Fibroblast of skin of back (primary cell): ENCODE data around the gene PDE11A.
"Not testable (repeated sequence)": the region's sequence is repeated elsewhere in the genome, so short reads cannot be mapped to it uniquely, and the experiment has no call there.

Experiments
- DNase-seq: peaks from one replicate; pipeline ENCODE4 v3.0.0-alpha.2; 2013

Gene PDE11A

DNA sequence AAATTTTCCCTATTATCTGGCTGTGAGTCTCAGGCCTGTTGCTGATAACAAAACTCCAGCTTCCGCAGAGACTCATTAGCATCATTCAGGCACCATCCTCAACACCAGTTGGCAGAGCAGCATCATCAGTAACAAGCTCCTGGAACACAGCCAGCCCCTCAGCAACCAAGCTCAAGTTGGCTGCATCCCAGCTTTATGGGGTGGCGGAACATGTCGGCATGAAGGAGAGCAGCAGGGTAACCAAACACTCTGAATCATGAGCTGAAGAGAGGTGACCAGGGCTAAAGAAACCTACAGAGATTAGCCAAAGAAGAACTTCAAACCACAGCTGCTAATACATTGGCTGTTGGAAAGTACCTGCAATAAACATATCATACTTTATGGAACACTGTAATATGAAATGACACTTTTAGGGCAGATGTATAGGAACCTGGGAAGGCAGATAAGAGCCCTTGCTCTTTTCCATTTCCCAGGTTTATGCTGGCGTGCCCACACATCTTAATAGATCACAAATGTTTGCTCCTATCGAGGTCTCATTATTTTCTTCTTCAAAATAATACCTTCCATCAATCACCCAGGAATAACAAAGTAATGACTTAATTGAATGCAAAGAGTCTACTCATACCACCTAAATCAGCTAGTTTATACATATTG is 63.8 kb downstream of the PDE11A start:
- peak; percentile 68 for DNase-seq

DNA sequence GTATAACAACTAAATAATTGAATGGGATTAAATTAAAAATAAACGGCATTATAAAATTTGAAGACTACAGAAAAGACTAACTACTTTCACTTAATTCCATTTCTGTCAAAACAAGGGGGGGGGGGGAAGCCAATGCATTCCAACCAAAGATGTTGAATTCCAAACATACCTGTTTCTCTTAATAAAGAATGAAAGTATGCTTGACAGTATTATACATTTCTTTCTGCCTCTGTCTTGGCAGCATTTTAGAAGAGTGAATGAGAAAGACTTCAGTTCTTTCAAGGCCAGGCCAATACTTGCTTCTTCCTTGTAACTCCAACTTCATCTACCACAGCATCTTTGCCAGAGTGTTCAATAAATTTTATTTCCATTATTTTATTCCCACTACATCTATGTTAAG is 65.9 kb downstream of the PDE11A start:
- DNase-seq, result peak; percentile 24

DNA sequence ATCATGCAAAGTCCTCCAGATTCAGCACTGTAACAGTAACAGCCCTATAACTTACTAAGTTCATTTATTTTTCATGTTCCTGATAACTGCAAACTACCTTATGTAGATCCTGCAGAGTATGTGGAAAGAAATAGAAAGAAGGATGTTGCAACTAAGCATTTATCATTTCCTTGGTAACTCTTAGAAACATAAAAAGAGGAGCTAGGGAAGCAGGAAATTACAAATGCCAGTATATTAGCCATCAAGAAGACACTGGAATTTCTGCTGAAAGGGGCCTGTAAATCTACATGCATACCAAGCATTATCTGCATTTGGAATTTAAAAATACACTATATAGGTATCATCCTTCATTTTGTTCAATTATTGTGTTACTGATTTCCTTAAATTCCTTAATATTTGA is 66.8 kb downstream of the PDE11A start:
- DNase-seq, result peak; percentile 7

DNA sequence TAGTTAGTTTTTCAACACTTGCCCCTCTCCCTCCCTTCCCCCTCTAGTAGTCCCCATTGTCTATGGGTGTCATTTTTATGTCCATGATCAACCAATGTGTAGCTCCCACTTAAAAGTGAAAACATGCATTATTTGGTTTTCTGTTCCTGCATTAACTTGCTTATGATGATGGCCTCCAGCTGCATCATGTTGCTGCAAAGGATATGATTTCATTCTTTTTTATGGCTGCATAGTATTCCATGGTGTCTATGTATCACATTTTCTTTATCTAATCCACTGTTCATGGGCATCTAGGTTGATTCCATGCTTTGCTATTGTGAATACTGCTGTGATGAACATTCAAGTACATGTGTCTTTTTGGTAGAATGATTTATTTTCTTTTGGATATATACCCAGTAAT is 70.5 kb downstream of the PDE11A start:
- no peak for DNase-seq

DNA sequence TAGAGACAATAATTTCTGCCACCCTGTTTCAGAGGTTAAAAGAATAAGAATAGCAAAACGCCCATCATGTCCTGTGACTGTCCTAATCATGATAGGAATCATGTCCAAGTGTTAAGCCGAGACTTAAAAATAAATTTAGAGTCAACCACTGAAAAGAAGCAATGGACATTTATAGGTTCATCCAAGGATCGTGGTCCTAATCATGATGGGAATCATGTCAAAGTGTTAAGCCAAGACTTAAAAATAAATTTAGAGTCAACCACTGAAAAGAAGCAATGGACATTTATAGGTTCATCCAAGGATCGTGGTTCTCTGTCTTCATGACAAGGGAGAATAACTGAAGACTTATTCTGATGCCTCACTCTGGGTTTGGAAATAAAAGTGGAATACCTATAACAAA is 73.6 kb downstream of the PDE11A start:
- no peak for DNase-seq

DNA sequence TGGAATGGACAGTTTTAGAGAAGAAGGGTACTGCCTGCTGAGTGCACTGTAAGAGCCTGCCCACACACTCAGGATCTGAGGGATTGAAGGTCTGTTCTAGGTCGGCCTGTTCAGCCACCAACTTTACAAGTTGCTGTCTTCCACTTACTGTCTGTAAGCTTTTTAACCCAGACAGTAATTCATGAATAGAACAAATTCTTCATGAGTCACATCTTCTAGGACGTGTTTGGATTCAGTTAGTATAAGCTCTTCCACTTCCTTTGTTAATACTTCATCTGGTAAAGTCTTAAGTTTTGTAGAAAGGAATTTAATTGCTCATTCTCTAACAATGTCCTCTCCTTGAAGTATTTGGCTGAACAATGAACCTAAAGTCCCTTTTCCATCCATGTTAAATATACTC is 74.6 kb downstream of the PDE11A start:
- DNase-seq, result peak; percentile 91

DNA sequence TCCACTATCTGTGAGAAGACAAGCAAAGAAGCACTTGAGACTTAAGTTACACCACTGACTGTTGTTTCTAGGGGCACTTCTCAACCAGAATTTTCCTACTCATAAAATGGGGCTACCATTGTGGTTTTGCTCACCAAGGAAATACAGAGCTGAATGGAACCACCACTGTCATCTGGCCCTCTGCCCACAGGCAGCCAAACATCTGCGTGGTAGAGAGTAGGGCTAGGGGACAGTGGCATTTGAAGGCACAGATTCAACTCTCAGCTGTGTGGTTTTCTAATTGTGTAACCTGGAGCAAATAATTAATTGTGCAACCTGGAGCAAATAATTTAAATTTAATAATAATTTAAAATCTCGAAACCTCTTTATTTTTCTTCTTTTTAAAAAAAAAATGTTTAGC is 79.6 kb downstream of the PDE11A start:
- DNase-seq, result no peak

DNA sequence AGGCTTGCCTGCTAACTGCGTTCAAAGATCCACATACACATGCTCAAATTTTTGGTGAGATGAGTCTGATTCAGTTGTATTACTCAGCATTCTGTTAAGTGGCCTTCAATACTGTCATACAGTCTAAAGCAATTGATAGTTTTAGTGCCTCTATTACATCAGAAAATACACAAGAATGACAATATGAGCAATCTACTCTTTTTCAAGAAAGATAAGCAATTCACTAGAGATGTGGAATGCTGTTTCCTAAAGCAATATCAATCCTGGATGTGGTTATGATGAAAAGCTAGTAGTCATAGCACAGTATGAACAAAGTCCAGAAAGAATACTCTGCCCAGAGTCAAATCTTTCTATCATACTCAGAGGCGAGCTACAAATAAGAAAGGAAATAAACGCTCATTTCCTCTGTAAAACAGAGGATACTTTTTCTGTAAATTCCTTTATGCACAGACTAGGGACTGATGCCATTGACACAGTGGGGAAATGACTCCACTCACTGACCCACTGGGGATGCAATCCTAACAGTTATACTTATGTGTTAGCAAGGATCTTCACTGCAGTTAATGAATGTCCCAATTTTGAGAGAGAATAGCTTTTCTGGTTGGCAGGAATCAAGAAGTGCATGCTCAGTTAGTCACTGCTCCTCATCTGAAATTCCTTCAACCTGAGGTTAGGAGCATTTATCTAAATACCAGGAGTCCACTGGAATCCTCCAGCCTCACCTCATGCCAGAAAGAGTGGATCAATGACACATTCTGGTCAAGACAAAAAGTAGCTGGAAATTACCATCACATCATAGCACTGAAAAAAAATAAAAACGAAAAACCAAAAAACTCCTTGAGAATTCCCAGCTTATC is 83.3 kb downstream of the PDE11A start:
- DNase-seq, result peak; percentile 55

DNA sequence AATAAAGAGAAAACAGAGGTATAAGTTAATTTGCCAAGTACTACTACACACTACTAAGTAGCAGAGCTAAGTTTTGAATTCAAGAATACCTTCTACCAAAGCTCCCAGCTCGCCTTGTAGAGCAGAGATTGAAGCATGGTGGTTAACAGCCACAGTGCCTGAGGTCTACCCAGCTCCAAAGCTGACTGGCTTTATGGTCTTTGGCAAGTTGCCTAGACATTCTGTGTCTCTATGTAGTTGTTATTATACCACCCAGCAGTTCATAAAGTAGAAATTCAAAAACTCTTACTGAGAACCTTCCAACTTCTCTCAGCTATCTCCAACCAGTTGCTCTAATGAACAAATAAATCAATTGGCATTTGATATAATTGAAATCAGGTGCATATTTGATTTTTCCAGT is 87.8 kb downstream of the PDE11A start:
- DNase-seq, result peak; percentile 82

DNA sequence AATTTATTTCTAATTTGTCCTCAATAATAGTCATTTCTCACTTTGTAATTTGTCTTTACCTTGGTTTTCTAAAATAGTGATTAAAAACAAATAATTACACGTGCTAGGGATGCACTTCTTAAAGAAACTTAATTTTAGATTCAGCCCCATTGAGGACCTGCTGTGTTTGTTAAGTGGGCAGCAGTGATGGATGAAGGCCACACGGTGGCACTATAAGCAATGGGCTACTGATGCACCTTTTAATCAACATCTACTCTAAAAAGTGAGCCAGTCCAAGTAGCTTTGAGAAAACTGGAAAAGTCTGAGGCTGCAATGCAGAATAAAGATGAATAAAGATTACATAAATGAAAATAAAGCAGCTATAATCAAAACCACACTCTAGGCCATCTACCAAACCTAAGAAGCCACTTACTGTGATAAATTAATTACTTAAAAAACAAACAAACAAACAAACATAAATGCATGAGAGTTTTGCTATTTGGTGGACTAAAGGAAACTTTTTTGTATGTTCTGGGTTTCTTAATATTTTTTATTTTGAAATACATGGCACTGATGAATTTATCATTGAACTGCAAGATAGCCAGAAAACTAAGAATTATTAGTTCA is 89.3 kb downstream of the PDE11A start:
- DNase-seq, result peak; percentile 62

DNA sequence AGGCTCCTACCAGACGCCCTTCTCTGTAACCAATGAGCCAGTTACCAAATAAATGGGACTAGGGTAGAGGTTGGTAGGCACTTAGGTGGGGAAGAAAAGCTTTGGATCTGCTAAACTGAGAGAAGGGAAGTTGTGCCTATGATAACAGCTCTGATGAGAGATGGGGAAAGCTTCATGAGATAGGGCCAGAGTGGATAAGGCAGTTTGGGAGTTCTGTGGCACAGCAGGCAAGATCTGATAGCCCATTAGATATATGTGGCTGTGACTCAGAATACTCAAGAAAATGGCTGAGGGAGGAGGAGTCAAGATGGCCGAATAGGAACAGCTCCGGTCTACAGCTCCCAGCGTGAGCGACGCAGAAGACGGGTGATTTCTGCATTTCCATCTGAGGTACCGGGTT is 99.8 kb downstream of the PDE11A start:
- no peak for DNase-seq

DNA sequence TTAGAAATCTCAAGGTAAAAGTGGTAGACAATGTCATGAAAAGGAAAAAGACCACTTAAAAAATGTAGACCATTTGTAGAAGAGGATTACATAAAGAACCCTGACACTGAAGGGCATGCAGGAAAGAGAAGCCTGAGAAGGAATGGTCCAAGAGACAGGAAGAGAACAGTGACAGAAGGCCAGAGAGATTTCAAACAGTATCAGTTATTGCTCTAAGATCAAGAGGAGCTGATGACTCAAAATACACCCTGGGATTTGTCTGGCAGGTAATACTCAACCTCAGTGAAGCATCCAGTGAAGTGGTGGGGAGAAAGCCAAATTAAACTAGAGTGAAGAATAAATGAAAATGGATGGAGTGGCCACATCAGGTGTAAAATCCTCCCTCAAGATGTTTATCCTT is 100.5 kb downstream of the PDE11A start:
- no peak for DNase-seq

DNA sequence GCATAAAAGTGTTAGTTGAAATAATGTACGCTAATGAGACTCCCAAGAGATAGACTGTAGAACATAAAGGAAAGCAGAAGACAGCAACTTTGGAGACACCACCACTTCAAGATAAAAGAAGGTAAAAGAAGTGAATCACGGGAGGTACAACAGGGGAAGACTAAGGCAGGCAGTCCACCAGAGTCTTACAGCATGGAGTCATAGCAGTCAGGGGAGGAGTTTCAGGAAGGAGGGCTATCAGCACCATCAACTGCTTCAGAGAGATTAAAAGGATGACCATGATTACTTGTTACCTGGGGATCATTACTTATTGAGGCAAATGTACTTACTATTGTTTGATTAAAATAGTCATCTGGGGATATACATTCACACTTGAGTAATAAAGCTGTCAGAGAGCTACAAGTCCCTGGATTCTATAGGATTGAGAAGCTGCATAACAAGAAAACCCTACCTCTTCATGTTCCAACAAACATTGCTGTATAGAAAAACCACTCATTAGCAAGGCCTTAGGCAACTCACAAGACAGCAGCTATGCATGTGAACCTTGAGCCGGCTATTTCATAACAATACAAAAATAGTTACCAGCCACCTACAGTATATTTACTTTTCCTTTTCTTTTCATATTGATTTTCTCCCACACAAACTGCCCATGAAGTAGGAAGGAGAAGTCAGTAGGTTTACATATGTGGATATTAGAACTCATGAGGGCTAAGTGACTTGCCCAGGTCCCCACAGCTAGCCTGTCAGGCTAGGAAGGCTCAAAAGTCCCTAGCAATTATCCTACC is 101.7 kb downstream of the PDE11A start:
- no peak for DNase-seq

DNA sequence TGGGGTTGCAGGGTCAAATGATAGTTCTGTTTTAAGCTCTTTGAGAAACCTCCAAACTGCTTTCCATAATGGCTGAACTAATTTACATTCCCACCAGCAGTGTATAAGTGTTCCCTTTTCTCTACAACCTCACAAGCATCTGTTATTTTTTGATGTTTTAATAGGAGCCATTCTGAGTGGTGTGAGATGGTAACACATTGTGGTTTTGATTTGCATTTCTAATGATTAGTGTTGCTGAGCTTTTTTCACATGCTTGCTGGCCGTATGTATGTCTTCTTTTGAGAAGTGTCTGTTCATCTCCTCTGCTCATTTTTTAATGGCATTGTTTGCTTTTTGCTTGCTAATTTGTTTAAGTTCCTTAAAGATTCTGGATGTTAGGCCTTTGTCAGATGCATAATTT is 107.7 kb downstream of the PDE11A start:
- DNase-seq, result no peak

DNA sequence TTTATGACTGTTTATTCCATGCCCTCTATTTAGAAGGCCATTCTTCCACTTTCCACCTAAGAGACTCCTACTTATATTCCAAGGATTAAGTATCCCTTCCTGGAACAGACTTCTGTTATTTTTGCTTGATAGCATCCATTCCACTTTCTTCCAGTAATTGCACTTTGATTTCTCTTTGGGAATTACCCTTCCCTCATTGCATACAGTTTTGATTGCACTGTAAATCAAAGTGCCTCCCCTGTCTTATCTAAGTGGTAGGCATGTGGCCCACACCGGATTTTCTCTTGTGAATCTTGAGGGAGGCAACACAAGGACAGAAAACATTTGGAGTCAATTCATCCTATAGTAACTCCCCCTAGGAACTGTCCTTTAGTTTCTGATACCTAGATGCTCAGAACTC is 120.4 kb downstream of the PDE11A start:
- DNase-seq, result no peak

DNA sequence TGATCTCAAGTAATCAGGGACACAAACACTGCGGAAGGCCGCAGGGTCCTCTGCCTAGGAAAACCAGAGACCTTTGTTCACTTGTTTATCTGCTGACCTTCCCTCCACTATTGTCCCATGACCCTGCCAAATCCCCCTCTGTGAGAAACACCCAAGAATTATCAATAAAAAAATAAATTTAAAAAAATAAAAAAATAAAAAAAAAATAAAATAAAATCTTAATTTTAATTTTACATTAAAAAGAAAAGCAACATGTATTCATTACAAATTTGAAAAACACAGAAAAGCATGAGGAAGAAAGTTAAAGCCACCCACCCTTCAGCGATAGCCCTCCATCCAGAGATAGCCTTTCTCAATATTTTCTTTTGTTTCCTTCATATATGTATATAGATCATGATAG is 125.0 kb downstream of the PDE11A start:
- DNase-seq, result not testable (repeated sequence)

DNA sequence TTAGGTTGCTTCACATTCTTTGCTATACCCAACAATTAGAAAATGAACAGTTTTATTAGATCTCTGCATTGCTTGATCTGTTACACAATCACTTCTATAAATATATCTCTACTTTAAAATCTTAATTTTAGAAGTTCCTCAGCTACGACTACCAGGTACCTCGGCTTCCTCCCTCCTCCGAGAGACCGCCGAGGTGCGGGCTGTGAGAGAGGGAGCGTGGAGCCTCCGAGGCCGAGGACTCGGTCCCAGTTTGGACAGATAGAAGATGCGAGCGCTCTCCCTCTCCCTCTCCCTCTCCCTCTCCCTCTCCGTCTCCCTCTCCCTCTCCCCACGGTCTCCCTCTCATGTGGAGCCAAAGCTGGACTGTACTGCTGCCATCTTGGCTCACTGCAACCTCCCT is 128.0 kb downstream of the PDE11A start:
- DNase-seq, result not testable (repeated sequence)

DNA sequence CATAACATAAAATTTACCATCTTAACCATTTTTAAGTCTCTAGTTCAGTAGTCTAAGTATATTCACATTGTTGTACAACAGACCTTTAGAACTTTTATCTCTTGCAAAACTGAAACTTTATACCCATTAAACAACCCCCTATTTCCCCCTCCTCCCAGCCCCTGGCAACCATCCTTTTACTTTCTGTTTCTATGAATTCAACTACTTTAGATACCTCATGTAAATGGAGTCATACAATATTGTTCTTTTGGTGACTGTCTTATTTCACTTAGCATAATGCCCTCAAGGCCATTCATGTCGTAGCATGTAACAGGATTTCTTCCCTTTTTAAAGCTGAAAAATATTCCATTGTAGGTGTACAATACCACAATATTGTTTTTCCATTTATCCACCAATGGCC is 129.8 kb downstream of the PDE11A start:
- no peak for DNase-seq

DNA sequence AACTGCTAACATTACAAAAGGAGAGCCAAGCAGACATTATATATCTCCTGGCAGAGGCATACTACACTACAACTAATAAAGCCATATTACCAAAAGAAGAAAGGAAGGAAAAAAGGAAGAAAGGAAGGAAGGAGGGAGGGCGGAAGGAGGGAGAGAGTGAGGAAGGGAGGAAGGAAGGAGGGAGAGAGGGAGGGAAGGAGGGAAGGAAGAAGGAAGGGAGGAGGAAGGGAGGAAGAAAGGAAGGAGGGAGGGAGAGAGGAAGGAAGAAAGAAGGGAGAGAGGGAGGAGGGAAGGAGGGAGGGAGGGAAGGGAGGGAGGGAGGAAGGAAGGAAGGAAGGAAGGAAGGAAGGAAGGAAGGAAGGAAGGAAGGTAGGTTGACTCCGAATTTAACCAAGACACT is 133.4 kb downstream of the PDE11A start:
- DNase-seq, result no peak

DNA sequence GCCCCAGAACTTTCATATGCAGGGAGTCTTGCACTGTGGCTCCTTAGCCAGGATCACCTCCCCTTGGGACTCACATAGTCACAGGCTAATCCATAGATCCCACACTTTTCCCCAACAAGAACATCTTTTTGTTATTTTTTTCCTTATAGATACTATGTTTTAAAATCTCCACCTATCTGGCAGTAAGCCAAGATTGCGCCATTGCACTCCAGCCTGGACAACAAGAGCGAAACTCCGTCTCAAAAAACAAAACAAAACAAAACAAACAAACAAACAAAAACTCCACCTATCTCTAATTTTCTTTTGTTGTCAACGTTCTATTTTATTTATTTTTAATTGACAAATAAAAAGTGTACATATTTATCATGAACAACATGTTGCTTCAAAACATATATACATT is 141.7 kb downstream of the PDE11A start:
- no peak for DNase-seq

DNA sequence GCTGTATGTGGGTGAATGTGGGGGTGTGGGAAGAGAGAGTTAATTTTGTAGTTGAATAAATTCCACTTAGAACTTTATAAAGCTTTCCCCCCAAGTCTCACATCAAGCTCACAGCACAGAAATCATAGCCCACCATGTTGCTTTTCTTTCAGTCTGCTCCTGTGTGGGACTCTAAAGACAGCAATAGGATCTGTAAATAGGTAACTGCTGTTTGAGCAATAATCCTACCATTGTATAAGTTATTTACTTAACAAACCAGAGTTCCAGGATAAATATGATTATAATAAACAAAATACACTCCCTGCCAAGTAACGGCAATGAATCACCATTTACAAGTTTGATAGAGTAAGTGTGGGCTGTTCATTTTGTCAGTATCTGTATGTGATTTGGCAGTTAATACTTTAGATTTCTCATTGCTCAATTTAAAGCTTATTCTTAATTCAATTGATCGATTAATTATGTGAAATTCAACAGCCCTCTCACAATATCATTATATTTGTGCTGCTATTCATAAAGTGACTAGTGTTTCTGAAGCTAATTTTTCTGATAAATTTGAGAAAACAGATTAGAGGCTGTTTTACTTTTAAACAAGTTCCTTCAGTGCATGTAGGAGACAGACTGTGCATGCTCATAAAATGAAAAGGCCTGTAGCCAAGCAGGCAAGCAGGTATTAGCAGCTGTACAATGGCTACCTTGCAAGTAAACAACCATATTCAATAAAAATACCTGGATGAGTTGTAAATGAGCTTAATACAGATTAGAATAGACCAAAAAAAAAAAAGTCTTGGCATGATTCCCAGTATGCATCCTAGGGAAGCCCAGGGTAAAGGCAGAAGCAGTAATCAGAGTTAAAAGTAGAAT is 142.7 kb downstream of the PDE11A start:
- no peak for DNase-seq

DNA sequence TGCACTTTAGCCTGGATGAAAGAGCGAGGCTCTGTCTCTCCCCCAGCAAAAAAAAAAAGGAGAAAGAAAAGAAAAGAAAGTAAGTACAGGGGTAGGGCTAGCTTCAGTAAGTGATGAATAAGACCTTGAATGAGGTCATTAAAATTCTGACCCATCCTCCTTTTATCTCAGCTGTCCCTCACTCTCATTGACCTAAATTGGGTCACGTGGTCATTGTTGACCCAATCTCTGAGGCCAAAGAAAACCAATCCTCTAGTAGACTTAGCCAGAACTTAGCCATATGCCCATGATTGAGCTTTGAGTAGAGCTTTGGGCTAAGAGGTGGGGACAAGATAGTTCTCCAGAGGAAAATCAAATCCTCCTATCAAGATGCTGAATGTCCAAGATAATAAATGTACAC is 149.3 kb downstream of the PDE11A start:
- no peak for DNase-seq
